GM12874 (cell line): ENCODE data around the gene RDH14.

Experiments
- CTCF ChIP-seq: IDR thresholded peaks from 2 replicates; pipeline ENCODE4 v1.5.1; 2011; ENCODE audit warnings: low read depth, mild to moderate bottlenecking, control low read depth, low read length, moderate library complexity; ENCODE audit not compliant: insufficient read depth

The RDH14 gene

GRCh38 chr2:18522484-18523146 is 37.8 kb downstream of the RDH14 start:
- no peak for TF ChIP-seq CTCF

- TF ChIP-seq CTCF = peak; percentile 84
These were observed 39.7 kb downstream of the RDH14 start for GRCh38 chr2:18520451-18521425.

- TF ChIP-seq CTCF = no peak
These were observed 40.5 kb downstream of the RDH14 start for GRCh38 chr2:18519914-18520450.

GRCh38 chr2:18518116-18519111 is 42.0 kb downstream of the RDH14 start:
- no peak for TF ChIP-seq CTCF

GRCh38 chr2:18517386-18517785 is 43.1 kb downstream of the RDH14 start:
- no peak for TF ChIP-seq CTCF

GRCh38 chr2:18516112-18516511 is 44.3 kb downstream of the RDH14 start:
- TF ChIP-seq CTCF = no peak
